Astrocyte (in vitro differentiated cells and primary cell): Measurements from ENCODE around the gene AKAP12. TPM values are rescaled to one million over a fixed set of nuclear protein-coding genes. Genes with fewer than 3 reads are reported as not detected.

Source experiments
- DNase-seq: peaks from one replicate; pipeline ENCODE4 v3.0.0-alpha.2; 2010; ENCODE audit warnings: low read depth
- FAIRE-seq: peaks from 2 replicates; lab custom pipeline; 2011; peaks lifted over from hg19 to GRCh38; lab: Jason Lieb, UNC
- H2AFZ ChIP-seq: 2 replicates; pipeline ENCODE4 v1.6.0; 2012; ENCODE audit warnings: low read depth, low read length, inconsistent platforms
- H3K27ac ChIP-seq: 2 replicates; pipeline ENCODE4 v1.5.1; 2011; ENCODE audit warnings: low read depth, low read length, inconsistent platforms
- H3K27me3 ChIP-seq: 2 replicates; pipeline ENCODE4 v1.6.0; 2011; ENCODE audit warnings: low read length, inconsistent platforms; ENCODE audit not compliant: insufficient read depth
- H3K36me3 ChIP-seq: 2 replicates; pipeline ENCODE4 v1.5.1; 2011; ENCODE audit warnings: low read length, inconsistent platforms; ENCODE audit not compliant: insufficient read depth
- H3K4me1 ChIP-seq: 2 replicates; pipeline ENCODE4 v1.5.1; 2011; ENCODE audit warnings: low read length, inconsistent platforms; ENCODE audit not compliant: insufficient read depth
- H3K4me2 ChIP-seq: 2 replicates; pipeline ENCODE4 v1.6.0; 2012; ENCODE audit warnings: low read length, inconsistent platforms
- H3K4me3 ChIP-seq: 2 replicates; pipeline ENCODE4 v1.5.1; 2011; ENCODE audit warnings: low read depth, mild to moderate bottlenecking, low read length, inconsistent platforms; ENCODE audit not compliant: insufficient read depth
- H3K79me2 ChIP-seq: 2 replicates; pipeline ENCODE4 v1.6.0; 2012; ENCODE audit warnings: mild to moderate bottlenecking, low read length, inconsistent platforms; ENCODE audit not compliant: insufficient read depth
- H3K9ac ChIP-seq: 2 replicates; pipeline ENCODE4 v1.6.0; 2012; ENCODE audit warnings: mild to moderate bottlenecking, low read length, inconsistent platforms
- H3K9me3 ChIP-seq: 2 replicates; pipeline ENCODE4 v1.5.1; 2012; ENCODE audit warnings: low read depth, mild to moderate bottlenecking, low read length, inconsistent platforms; ENCODE audit not compliant: insufficient read depth
- H4K20me1 ChIP-seq: 2 replicates; pipeline ENCODE4 v1.6.0; 2012; ENCODE audit warnings: low read length, inconsistent platforms; ENCODE audit not compliant: insufficient read depth
- H3K27ac Mint-ChIP-seq: one replicate; pipeline ENCODE4 v1.8.0; 2021; ENCODE audit warnings: mild to moderate bottlenecking, mixed read lengths; ENCODE audit not compliant: unreplicated experiment
- H3K27me3 Mint-ChIP-seq: one replicate; pipeline ENCODE4 v1.8.0; 2021; ENCODE audit warnings: low read depth, mixed read lengths; ENCODE audit not compliant: unreplicated experiment
- H3K36me3 Mint-ChIP-seq: one replicate; pipeline ENCODE4 v1.8.0; 2021; ENCODE audit warnings: low read depth, mixed read lengths; ENCODE audit not compliant: unreplicated experiment
- H3K4me1 Mint-ChIP-seq: one replicate; pipeline ENCODE4 v1.8.0; 2021; ENCODE audit warnings: low read depth, mixed read lengths; ENCODE audit not compliant: unreplicated experiment
- H3K4me3 Mint-ChIP-seq: one replicate; pipeline ENCODE4 v1.8.0; 2021; ENCODE audit warnings: mild to moderate bottlenecking, moderate library complexity, mixed read lengths; ENCODE audit not compliant: unreplicated experiment
- H3K9me3 Mint-ChIP-seq: one replicate; pipeline ENCODE4 v1.8.0; 2021; ENCODE audit warnings: mild to moderate bottlenecking, mixed read lengths; ENCODE audit not compliant: unreplicated experiment
- CTCF ChIP-seq: IDR thresholded peaks from 2 replicates; pipeline ENCODE4 v1.5.1; 2011; ENCODE audit warnings: low read depth, mild to moderate bottlenecking, inconsistent platforms, low read length, moderate library complexity; ENCODE audit not compliant: insufficient read depth
- EZH2 ChIP-seq: IDR thresholded peaks from 2 replicates; pipeline ENCODE4 v1.6.1; 2012; ENCODE audit warnings: mild to moderate bottlenecking, low read length, inconsistent platforms; ENCODE audit not compliant: insufficient read depth
- total RNA-seq: library from RNA; stranded (reverse); gene quantifications from 2 replicates; pipeline ENCODE4 v1.2.1, GENCODE V29; 2021

The AKAP12 gene
- total RNA-seq, 1 donor from 2014 or later = 115 TPM

- FAIRE-seq (no peak), DNase-seq (no peak)
- no peaks in the 10 kb centered on the region for H3K4me1 Mint-ChIP-seq
Measured at GRCh38 chr6:151359486-151359885, 119.7 kb downstream of the AKAP12 start.

GRCh38 chr6:151365233-151365632 lies 125.5 kb downstream of the AKAP12 start:
- H3K9me3 Mint-ChIP-seq = no peaks in the 10 kb centered on the region
- H2AFZ ChIP-seq = no peak overlapping the region
- peaks cover 3% of the 10 kb centered on the region for H3K79me2 ChIP-seq
- peaks cover 17% of the 10 kb centered on the region for H3K36me3 ChIP-seq
- peaks cover 16% of the 10 kb centered on the region for H3K36me3 Mint-ChIP-seq
- no peak overlapping the region for H3K27ac ChIP-seq
- H3K9ac ChIP-seq = no peak overlapping the region
- H3K4me3 Mint-ChIP-seq = no peak overlapping the region
- FAIRE-seq (no peak), DNase-seq (no peak)
- H3K4me1 ChIP-seq = no peaks in the 10 kb centered on the region
- no peak overlapping the region for H3K4me3 ChIP-seq
- no peak overlapping the region for H3K27ac Mint-ChIP-seq
- no peaks in the 10 kb centered on the region for H4K20me1 ChIP-seq
- no peaks in the 10 kb centered on the region for H3K9me3 ChIP-seq
- no peak for TF ChIP-seq EZH2
- TF ChIP-seq CTCF = no peak
- H3K4me2 ChIP-seq = no peak overlapping the region
- no peaks in the 10 kb centered on the region for H3K27me3 ChIP-seq
- no peaks in the 10 kb centered on the region for H3K27me3 Mint-ChIP-seq
- no peaks in the 10 kb centered on the region for H3K4me1 Mint-ChIP-seq

More at GRCh38 chr6:151359486-151359885, 119.7 kb downstream of the AKAP12 start:
- H3K9ac ChIP-seq = no peak overlapping the region
- no peak overlapping the region for H3K27ac ChIP-seq
- Mint-ChIP-seq H3K4me3 (no peak overlapping the region), H3K27me3 (no peaks in the 10 kb centered on the region), H3K9me3 (peaks cover 2% of the 10 kb centered on the region), H3K27ac (no peak overlapping the region), H3K36me3 (peaks cover 5% of the 10 kb centered on the region)
- H3K4me1 ChIP-seq = peaks cover 2% of the 10 kb centered on the region
- no peaks in the 10 kb centered on the region for H3K9me3 ChIP-seq
- peaks cover 5% of the 10 kb centered on the region for H3K79me2 ChIP-seq
- no peaks in the 10 kb centered on the region for H3K27me3 ChIP-seq
- H2AFZ ChIP-seq = no peak overlapping the region
- no peaks in the 10 kb centered on the region for H4K20me1 ChIP-seq
- H3K4me2 ChIP-seq = no peak overlapping the region
- TF ChIP-seq EZH2 (no peak), CTCF (no peak)
- peaks cover 33% of the 10 kb centered on the region for H3K36me3 ChIP-seq
- H3K4me3 ChIP-seq = no peak overlapping the region

GRCh38 chr6:151370509-151371078 lies 130.8 kb downstream of the AKAP12 start:
- Mint-ChIP-seq H3K4me3 (no peak overlapping the region), H3K9me3 (no peaks in the 10 kb centered on the region), H3K27me3 (no peaks in the 10 kb centered on the region), H3K36me3 (peaks cover 18% of the 10 kb centered on the region), H3K4me1 (peaks cover 21% of the 10 kb centered on the region), H3K27ac (no peak overlapping the region)
- no peak overlapping the region for H3K4me2 ChIP-seq
- H2AFZ ChIP-seq = no peak overlapping the region
- no peaks in the 10 kb centered on the region for H4K20me1 ChIP-seq
- H3K4me3 ChIP-seq = no peak overlapping the region
- H3K36me3 ChIP-seq = peaks cover 11% of the 10 kb centered on the region
- H3K9ac ChIP-seq = no peak overlapping the region
- peaks cover 13% of the 10 kb centered on the region for H3K4me1 ChIP-seq
- DNase-seq (peak; percentile 42), FAIRE-seq (no peak)
- H3K79me2 ChIP-seq = peaks cover 27% of the 10 kb centered on the region
- H3K9me3 ChIP-seq = no peaks in the 10 kb centered on the region
- TF ChIP-seq EZH2 (no peak), CTCF (peak; percentile 26)
- no peak overlapping the region for H3K27ac ChIP-seq
- H3K27me3 ChIP-seq = no peaks in the 10 kb centered on the region
